EH (cell line): ENCODE measurements around the gene HIC2.
"Not testable (repeated sequence)": the region's sequence is repeated elsewhere in the genome, so short reads cannot be mapped to it uniquely, and the experiment has no call there.

Experiments used
- DNase-seq: peaks from one replicate; pipeline ENCODE4 v3.0.0-alpha.2; 2015; ENCODE audit warnings: low read depth

Gene HIC2

GRCh38 chr22:21435998-21436810, 19.0 kb downstream of the HIC2 start:
- not testable (repeated sequence) for DNase-seq

DNA sequence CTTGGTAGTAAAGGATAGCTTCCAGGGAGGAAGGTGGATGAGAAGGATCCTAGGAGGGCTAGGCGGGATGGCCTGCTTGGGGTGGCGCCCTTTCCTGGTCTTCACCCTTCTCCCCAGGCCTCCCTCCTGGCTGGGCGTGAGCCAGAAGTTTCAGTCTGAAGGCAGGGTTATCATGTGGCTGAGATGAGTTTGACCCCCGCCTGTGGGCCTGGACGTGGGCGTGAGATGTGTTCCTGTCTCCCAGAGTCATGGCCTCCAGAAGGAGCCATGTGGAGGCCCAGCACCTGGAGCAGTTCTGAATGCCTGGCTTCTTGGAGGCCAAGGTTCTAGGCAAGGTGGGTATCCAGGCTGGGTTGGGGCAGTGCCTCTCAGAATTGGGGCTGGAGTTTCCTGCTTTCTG, 20.8 kb downstream of the HIC2 start:
- not testable (repeated sequence) for DNase-seq

DNA sequence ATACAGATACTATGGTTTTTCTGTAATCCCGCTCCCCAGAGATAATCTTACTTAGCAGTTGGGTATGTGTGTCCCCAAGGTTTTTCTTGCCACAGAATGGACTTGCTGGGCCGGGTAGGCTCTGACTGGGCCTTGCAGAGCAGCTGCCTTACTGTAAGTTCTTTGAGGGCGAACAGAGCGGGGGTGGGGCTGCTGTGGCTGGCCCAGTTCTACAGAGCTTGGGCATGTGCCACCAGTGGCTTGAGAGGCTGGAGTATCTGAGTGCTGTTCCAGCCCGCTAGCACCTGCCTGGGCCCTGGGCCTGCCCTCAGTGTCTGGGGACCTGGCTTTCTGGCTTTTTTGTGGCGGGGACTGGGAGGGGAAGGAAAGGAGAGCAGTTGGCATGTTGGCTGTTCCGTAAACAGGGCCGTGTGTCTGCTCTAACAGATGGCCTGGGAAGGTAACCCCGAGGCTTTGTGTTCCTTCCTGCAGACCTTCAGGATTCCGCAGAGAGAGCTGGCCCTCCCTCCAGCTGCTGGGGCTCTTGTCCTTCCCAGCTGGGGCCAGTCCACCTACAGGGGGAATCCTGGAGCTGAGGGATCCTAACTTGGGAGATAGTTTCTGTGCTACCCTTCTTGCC, 23.0 kb downstream of the HIC2 start:
- not testable (repeated sequence) for DNase-seq

- DNase-seq: not testable (repeated sequence)
Observed at GRCh38 chr22:21440676-21441075, 23.5 kb downstream of the HIC2 start.

DNA sequence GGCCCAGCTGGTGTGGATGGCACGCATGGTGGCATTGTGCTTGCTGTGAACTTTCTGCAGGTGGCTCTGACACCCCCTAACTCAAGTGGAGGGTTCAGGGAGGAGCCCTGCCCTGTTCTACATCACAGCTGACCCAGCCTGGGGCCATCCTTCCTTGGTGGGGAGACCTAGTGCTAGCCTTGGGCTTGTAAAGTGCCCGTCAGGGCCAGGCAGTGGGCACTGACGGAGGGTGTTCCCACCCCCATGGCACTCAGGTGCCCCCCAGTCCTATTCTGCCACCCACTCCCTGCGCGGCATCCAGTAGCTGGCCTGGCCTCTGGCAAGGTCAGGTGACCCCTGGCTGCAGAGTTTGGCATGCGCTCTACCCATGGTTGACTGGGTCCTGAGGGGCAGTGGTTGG, 24.0 kb downstream of the HIC2 start:
- not testable (repeated sequence) for DNase-seq

DNA sequence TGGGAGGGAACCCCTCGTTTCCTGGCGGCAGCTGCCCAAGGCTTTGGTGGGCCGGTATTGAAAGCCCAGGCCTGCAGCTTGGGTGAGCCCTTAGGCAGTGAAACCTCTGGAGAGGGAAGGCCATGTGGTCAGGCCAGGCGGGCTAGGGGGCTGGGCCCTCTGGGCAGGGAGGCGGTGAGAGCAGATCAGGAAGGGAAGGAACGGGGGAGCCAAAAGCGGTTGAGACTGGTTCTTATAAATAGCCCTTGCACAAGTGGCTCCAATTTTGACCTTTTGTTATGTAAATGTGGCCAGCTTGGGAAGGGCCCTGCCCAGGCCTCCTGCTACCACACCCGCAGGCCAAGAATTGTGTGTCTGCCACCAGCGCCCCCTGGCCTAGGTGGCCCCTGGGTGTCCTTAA, 25.0 kb downstream of the HIC2 start:
- not testable (repeated sequence) for DNase-seq

DNA sequence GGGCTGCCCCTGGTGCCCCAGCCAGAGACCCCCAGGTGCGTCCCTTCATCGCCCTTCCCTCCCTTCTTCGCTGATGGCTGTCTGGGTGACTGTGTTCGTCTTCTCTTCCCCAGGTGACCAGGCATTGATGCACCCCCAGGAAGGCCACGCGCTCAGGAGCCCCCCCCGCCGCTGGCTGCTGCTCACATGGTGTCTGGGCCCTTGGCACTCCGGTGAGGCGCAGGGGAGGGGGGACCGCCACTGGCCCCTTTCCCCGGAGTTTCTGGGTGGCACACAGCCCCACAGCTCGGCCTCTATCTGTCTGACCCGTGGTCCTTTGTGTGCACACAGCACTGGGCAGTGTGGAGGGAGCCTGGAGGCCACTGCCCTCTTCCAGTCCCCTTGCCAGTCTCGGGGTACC, 25.5 kb downstream of the HIC2 start:
- not testable (repeated sequence) for DNase-seq

DNA sequence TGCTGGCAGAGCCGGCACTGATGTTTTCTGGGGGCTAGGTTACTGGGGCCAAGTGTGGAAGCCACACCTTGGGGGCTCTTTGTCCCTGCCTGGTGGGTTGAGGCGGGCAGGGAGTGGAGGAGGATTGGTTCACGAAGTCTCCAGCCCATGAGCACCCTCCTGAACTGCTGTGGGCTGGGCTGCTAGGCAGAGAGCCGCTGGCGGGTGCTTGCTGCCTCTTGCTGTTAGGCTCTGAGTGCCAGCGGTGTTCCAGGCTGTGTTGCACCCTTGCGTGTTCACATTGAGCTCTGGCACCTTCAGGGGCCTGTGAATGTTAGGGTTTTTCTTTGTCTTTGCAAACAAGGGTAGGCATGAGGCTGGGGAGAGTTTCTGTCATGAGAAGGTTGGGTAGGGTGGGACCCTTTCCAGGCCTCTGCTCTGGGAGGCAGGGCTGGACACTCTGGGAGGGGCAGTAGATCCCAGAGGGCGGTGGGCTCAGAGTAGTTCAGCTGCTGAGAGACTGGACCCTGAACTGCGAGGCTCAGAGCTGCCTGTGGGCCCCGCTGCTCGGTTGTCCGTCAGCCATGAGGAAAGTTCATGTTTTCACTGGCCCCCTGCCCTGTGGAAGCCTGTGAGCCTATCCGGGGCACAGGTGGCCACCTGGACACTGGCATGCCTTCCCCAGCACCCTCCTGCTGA, 26.0 kb downstream of the HIC2 start:
- no peak for DNase-seq

GRCh38 chr22:21443735-21444421, 26.7 kb downstream of the HIC2 start:
- DNase-seq: no peak

DNA sequence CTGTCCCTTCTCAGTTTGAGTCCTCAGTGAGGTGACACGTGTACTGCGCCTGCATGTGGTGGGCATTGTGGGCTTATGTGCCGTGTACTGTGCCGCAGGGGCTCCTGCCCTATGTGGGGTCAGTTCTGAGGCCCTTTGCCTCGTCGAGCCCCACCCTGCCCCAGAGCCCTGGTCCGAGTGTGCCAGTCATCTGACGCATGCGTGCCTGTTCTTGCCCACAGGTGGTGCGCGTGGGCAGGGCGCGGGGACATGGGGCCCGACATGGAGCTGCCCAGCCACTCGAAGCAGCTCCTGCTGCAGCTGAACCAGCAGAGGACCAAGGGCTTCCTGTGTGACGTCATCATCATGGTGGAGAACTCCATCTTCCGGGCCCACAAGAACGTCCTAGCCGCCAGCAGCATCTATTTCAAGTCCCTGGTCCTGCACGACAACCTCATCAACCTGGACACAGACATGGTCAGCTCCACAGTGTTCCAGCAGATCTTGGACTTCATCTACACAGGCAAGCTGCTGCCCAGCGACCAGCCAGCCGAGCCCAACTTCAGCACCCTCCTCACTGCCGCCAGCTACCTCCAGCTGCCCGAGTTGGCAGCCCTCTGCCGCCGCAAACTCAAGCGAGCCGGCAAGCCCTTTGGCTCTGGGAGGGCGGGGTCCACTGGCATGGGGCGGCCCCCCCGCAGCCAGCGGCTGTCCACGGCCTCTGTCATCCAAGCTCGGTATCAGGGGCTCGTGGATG, 27.7 kb downstream of the HIC2 start:
- no peak for DNase-seq

- no peak for DNase-seq
Observed at GRCh38 chr22:21445437-21446127, 28.4 kb downstream of the HIC2 start.

DNA sequence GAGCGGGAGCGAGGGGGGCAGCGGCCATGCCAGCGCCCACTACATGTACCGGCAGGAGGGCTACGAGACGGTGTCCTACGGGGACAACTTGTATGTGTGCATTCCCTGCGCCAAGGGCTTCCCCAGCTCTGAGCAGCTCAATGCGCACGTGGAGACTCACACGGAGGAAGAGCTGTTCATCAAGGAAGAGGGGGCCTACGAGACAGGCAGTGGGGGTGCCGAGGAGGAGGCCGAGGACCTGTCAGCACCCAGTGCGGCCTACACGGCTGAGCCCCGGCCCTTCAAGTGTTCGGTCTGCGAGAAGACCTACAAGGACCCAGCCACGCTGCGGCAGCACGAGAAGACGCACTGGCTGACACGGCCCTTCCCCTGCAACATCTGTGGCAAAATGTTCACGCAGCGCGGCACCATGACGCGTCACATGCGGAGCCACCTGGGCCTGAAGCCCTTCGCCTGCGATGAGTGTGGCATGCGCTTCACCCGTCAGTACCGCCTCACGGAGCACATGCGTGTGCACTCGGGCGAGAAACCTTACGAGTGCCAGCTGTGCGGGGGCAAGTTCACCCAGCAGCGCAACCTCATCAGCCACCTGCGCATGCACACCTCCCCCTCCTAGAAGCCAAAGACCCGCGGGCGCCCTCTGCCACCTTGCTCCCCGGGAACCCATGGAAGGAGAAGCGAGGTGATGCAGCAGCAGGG, 29.1 kb downstream of the HIC2 start:
- no peak for DNase-seq

- no peak for DNase-seq
Observed at GRCh38 chr22:21446827-21447690, 29.9 kb downstream of the HIC2 start.

DNA sequence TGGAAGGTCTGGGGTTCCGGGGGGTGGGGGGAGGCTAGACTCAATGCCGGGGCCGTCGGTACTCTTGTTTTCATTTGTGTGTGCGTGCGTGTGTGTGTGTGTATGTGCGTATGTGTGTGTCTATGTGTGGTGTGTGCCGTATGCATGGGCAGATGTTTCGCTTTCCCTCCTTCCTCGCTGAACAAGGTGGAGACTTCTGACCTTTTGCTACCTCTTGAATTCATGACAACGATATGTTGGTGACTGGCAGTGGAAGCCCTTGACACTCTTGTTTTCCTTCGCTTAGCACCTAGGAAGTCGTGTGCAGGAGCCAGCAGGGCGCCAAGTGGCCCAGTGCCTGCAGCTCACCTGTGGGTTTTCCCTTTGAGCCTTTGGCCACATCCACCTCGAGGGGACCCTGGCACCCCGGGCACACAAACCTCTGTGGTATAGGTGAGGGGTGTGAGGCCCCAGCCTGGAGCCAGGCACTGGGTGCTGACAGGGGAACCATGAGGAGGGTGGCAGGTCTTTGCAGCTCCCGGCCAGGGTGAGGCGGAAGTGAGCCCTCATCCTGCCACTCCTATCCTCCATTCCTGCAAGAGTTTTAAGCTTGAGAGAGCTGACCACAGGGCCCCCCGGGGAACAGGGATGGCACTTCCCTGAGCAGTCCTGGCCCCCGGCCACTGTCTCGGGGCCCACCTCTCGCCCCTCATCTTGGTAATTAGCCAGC, 30.7 kb downstream of the HIC2 start:
- no peak for DNase-seq

- no peak for DNase-seq
Observed at GRCh38 chr22:21448627-21449416, 31.7 kb downstream of the HIC2 start.

DNA sequence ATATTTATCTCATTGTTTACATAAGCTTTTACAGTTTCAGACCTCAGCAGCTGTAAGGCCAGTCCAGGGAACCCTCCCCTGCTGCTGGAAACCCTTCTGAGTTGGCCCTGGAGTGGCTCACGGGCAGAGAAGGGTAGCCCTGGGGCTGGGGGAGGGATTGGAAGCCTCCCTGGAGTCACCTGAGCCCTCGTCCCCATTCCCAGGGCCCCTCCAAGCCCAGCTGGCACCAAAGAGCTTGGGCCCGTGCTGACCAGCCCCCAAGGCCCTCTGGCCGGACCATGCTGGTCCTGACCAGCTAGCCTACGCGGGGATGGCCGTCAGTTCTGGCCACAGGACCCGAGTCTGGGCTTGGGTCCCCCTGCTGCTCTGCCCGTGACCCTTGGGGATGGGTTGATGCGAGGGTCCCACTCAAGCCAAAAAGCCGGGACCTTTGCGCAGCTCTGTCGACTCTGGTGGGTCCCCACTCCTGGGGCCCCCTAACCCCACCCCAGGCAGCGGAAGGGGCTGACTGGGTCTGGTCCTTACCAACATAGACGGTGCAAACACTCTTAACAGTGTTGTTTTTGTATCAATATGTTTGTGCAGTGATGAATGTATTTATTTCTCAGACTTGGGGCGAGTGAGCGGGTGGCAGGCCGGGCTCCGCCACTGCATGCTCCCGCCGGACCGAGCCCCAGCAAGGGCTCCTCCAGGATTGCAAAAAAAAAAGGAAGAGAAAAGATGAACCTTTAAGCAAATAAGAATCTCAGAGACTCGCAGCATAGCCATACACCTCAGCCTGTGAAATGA, 32.6 kb downstream of the HIC2 start:
- no peak for DNase-seq

DNA sequence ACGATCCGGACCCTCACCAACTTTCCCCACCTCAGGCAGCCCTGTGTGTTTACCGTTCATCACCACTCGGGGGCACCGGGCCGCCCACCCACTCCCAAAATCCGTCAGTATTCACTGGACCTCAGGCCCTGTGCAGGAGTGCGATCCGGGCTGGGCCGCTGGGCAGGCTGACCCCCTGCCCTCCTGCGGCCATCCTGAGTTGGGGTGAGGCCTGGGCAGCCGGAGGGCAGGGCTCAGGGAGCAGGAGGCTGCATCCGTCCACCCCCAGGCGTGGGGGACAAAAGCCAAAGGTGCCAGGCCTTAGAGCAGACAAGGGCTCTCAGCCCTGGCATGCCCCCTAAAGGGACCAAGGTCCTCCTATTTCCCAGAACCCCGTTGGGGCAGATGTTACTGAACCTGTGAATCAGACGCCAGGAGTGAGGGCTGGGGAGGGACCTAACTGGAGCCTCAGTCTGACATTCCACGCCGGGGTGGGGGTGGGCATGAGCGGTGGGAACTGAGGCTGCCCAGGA, 33.2 kb downstream of the HIC2 start:
- no peak for DNase-seq
